Astrocyte of the spinal cord (primary cell): ENCODE measurements around the gene CREBRF.

Experiments
- DNase-seq: peaks from one replicate; pipeline ENCODE4 v3.0.0; 2011; ENCODE audit warnings: low read depth, low spot score
- H3K4me3 ChIP-seq: 2 replicates; pipeline ENCODE4 v1.5.1; 2011; ENCODE audit warnings: low read depth, mild to moderate bottlenecking, low read length, moderate library complexity
- CTCF ChIP-seq: IDR thresholded peaks from 2 replicates; pipeline ENCODE4 v1.5.1; 2012; ENCODE audit warnings: low read depth, mild to moderate bottlenecking, low read length, inconsistent platforms
- in situ Hi-C: cut with HindIII; loops from 2 replicates; pipeline ENCODE4 v1.10.0; 2017; ENCODE audit warnings: low sequenced_read_pairs

Gene CREBRF

GRCh38 chr5:173098787-173099186 is 42.6 kb downstream of the CREBRF start:
- TF ChIP-seq CTCF, result no peak
- no peak overlapping the region for H3K4me3 ChIP-seq
- DNase-seq, result no peak
- in situ Hi-C loops, result no loop called here

DNA sequence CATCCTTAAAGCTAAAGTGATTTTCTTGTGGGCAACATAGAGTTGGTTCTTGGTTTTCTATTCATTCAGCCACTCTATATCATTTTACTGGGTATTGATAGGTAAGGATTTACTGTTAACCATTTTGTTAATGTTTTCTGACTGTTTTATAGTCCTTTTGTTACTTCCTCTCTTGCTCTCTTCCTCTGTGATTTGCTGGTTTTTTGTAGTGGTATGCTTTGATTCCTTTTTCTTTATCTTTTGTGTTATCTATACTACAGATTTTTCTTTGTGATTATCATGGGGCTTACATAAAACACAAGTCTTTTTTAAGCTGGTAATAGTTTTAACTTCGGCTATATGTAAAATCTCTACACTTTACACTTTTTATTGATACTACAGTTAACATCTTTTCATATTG is 43.3 kb downstream of the CREBRF start:
- no peak overlapping the region for H3K4me3 ChIP-seq
- DNase-seq, result no peak
- no peak for TF ChIP-seq CTCF
- in situ Hi-C loops, result no loop called here

- H3K4me3 ChIP-seq, result no peak overlapping the region
- no peak for DNase-seq
- in situ Hi-C loops, result no loop called here
- TF ChIP-seq CTCF, result no peak
Observed at GRCh38 chr5:173101245-173101644, 45.1 kb downstream of the CREBRF start.

DNA sequence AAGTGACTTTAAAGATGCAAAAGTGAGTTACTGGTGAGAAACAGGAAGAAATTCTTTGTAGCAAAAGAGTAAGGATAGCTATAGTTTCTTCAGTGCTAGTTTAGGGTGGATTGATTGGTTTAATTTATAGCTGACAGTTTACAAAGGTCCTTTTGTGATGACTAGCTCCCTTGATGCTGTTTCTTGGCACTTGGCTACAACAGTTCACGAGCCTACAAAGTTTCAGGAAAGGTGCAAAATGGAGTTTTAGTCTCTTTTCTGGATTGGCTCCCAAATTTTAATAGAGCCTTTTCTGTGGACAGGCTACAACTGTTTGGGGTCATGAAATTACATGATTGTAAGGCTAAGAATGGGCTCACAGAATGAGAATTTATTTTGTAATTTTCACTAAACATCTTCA is 47.3 kb downstream of the CREBRF start:
- in situ Hi-C loops, result no loop called here
- H3K4me3 ChIP-seq, result no peak overlapping the region
- no peak for TF ChIP-seq CTCF
- DNase-seq, result no peak

- in situ Hi-C loops, result no loop called here
- H3K4me3 ChIP-seq, result no peak overlapping the region
- DNase-seq, result no peak
- TF ChIP-seq CTCF, result no peak
Observed at GRCh38 chr5:173108914-173109313, 52.8 kb downstream of the CREBRF start.

DNA sequence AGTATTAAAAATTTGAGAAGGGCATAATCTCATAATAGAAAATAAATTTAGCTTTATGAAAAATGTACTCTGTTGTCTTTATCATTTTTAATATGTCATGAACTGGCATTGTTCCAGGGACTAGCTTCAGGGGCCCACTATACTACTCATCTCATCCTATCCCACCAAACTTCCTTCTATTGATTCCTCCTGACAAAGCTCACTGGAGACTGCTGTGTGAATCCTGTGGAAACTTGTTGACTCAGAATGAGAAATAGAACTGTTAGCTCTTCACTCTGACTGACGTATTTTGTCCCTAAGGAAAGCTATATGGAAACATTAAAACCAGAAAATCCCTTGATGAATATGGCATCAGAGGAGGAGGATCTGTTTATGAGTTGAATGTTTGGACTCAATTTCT is 58.4 kb downstream of the CREBRF start:
- in situ Hi-C loops, result no loop called here
- H3K4me3 ChIP-seq, result no peak overlapping the region
- DNase-seq, result no peak
- TF ChIP-seq CTCF, result no peak

GRCh38 chr5:173119719-173120118 is 63.6 kb downstream of the CREBRF start:
- TF ChIP-seq CTCF, result no peak
- no peak overlapping the region for H3K4me3 ChIP-seq
- no peak for DNase-seq
- in situ Hi-C loops, result no loop called here
